K562 (cell line): ENCODE results near the gene MAP1A. TPM values are rescaled to one million over a fixed set of nuclear protein-coding genes. Genes with fewer than 3 reads are reported as not detected.

ENCODE experiments used
- ATAC-seq: fragments of 200-7000 bp; cut with Tn5 transposase; 3 replicates; pipeline ENCODE4 v1.9.1; 2020; ENCODE audit warnings: moderate library complexity
- BruUV-seq: library from RNA; stranded (reverse); fragments of 400-500 nt; replicated peaks from 2 replicates; lab custom pipeline; 2021; lab: Mats Ljungman, UMichigan
- CTCF ChIA-PET: fragments of 300-600 bp; formaldehyde crosslinking; extraction: SDS; loops from one replicate; lab custom pipeline; 2021; ENCODE audit warnings: low intra/inter-chr PET ratio; lab: Yijun Ruan, JAX
- POLR2A ChIA-PET: fragments of 300-600, 350-650 bp; sonication (Branson Sonifier 250); formaldehyde crosslinking; extraction: SDS; loops from one replicate; lab custom pipeline; 2021; ENCODE audit warnings: antibody characterized with exemption, inconsistent platforms; lab: Yijun Ruan, JAX
- DNase-seq, 4 experiments: peaks; one replicate each; pipeline versions ENCODE4 v3.0.0 to v3.0.0-alpha.2; 2011 to 2018; ENCODE audit warnings: low spot score in 3 of 4, mixed read lengths in 3 of 4; ENCODE audit errors: extremely low read depth in 1 of 4
- FAIRE-seq: peaks from 2 replicates; lab custom pipeline; 2011; peaks lifted over from hg19 to GRCh38; lab: Jason Lieb, UNC
- H2AFZ ChIP-seq: 2 replicates; pipeline ENCODE4 v1.6.0; 2011; ENCODE audit warnings: low read depth, low read length, control low read depth, inconsistent platforms
- H3K27ac ChIP-seq: fragments of 200-600 bp; 3 replicates; pipeline ENCODE4 v1.8.0; 2011; ENCODE audit warnings: low read depth, mild to moderate bottlenecking, control low read depth, inconsistent platforms, low read length, moderate library complexity, mixed read lengths; ENCODE audit errors: extremely low read depth
- H3K27me3 ChIP-seq, 2 experiments: fragments of 300-600 bp in 1 of 2; 2 replicates in 1 of 2; 3 replicates in 1 of 2; pipeline versions ENCODE4 v1.6.0 to v1.8.0; 2011; ENCODE audit warnings: inconsistent platforms in 2 of 2, low read length in 2 of 2, mild to moderate bottlenecking in 1 of 2, mixed read lengths in 1 of 2, moderate library complexity in 1 of 2; ENCODE audit not compliant: control insufficient read depth in 2 of 2, insufficient read depth in 2 of 2
- H3K36me3 ChIP-seq: fragments of 300-600 bp; 3 replicates; pipeline ENCODE4 v1.8.0; 2011; ENCODE audit warnings: mild to moderate bottlenecking, low read length, inconsistent platforms; ENCODE audit not compliant: control insufficient read depth, insufficient read depth
- H3K4me1 ChIP-seq, 2 experiments: fragments of 200-600 bp in 1 of 2; replicated peaks in 1 of 2; 2 replicates in 1 of 2; 3 replicates in 1 of 2; pipeline versions ENCODE4 v1.5.1 to v1.8.0; 2011; ENCODE audit warnings: inconsistent platforms in 2 of 2, low read length in 2 of 2, mild to moderate bottlenecking in 1 of 2, mixed read lengths in 1 of 2, moderate library complexity in 1 of 2; ENCODE audit not compliant: control insufficient read depth in 2 of 2, insufficient read depth in 2 of 2
- H3K4me2 ChIP-seq: 2 replicates; pipeline ENCODE4 v1.6.1; 2011; ENCODE audit warnings: low read length, control low read depth, inconsistent platforms, mixed read lengths; ENCODE audit not compliant: insufficient read depth
- H3K4me3 ChIP-seq: fragments of 200-600 bp; sonication (generic), shearing (Covaris generic); 2 replicates; pipeline ENCODE4 v1.5.1; 2016; ENCODE audit warnings: control low read depth, inconsistent platforms
- H3K79me2 ChIP-seq: fragments of 200-600 bp; 3 replicates; pipeline ENCODE4 v1.8.0; 2011; ENCODE audit warnings: low read length, inconsistent platforms; ENCODE audit not compliant: control insufficient read depth, insufficient read depth
- H3K9ac ChIP-seq, 2 experiments: 2 replicates each; pipeline versions ENCODE4 v1.6.0 to v1.6.1; 2011; ENCODE audit warnings: low read depth in 2 of 2, low read length in 2 of 2, control low read depth in 1 of 2, inconsistent platforms in 1 of 2, mild to moderate bottlenecking in 1 of 2, mixed read lengths in 1 of 2; ENCODE audit not compliant: insufficient read depth in 1 of 2
- H3K9me1 ChIP-seq: one replicate; pipeline ENCODE4 v1.6.0; 2011; ENCODE audit warnings: inconsistent platforms, mild to moderate bottlenecking, low read length, moderate library complexity; ENCODE audit not compliant: control insufficient read depth, insufficient read depth
- H3K9me3 ChIP-seq: replicated peaks from 2 replicates; pipeline ENCODE4 v1.5.1; 2011; ENCODE audit warnings: low read depth, low read length, inconsistent platforms; ENCODE audit not compliant: control insufficient read depth, insufficient read depth
- H4K20me1 ChIP-seq: replicated peaks from 2 replicates; pipeline ENCODE4 v1.6.1; 2011; ENCODE audit warnings: low read length, inconsistent platforms, mixed read lengths; ENCODE audit not compliant: control insufficient read depth, insufficient read depth
- CTBP1 ChIP-seq: fragments of 450-650 bp; IDR thresholded peaks from 2 replicates; pipeline ENCODE4 v1.6.1; 2016; ENCODE audit warnings: borderline replicate concordance
- ETV6 ChIP-seq, 3 experiments: fragments of 150-350 bp in 1 of 3; sonication (generic) in 1 of 3; formaldehyde crosslinking in 1 of 3; IDR thresholded peaks; 2 replicates each; pipeline versions ENCODE4 v1.6.1 to v1.8.0; 2014 to 2022; ENCODE audit warnings: borderline replicate concordance in 2 of 3, low read depth in 2 of 3, antibody characterized with exemption in 1 of 3, low read length in 1 of 3, mild to moderate bottlenecking in 1 of 3, missing genetic modification reagents in 1 of 3
- MEF2A ChIP-seq: IDR thresholded peaks from 2 replicates; pipeline ENCODE4 v1.6.1; 2011; ENCODE audit warnings: low read depth, mild to moderate bottlenecking, low read length, moderate library complexity; ENCODE audit not compliant: control insufficient read depth
- POLR2G ChIP-seq: fragments of 200-400 bp; formaldehyde crosslinking; IDR thresholded peaks from 2 replicates; pipeline ENCODE4 v1.6.1; 2017; ENCODE audit warnings: low read depth, mild to moderate bottlenecking, antibody characterized with exemption, low read length, moderate library complexity
- WGBS: fragments of 100-300 bp; shearing (Covaris generic); methylation state at CpG from one replicate; pipeline ENCODE4 v1.1.6; 2016; ENCODE audit warnings: low coverage, mixed read lengths; ENCODE audit not compliant: insufficient coverage; ENCODE audit errors: missing lambda C conversion rate; 5-methylcytosine and 5-hydroxymethylcytosine counted together
- in situ Hi-C: fragments of 300-500 bp; cut with MboI; formaldehyde crosslinking; loops from 4 replicates; pipeline ENCODE4 v1.15.0; 2018; ENCODE audit warnings: inconsistent platforms, mixed read lengths
- intact Hi-C: fragments of 100-400 bp; cut with micrococcal nuclease; formaldehyde crosslinking; loops from 2 replicates; pipeline ENCODE4 v1.14.2; 2022
- polyA plus RNA-seq, 8 experiments: library from polyadenylated mRNA; depleted of rRNA in 4 of 8; stranded (reverse) in 5 of 8; unstranded in 3 of 8; fragments of >200 nt; fragmentation: Nextera tagmentation in 2 of 8; fragmentation: Illumina TruSeq in 1 of 8; extraction: Ambion mirVana in 2 of 8; extraction: Trizol in 1 of 8; gene quantifications; 2 replicates each; pipeline versions ENCODE4 v1.2.1 to v1.2.3, GENCODE V29; 2011 to 2014; ENCODE audit warnings: inconsistent platforms in 1 of 8, missing spikeins in 1 of 8
- total RNA-seq, 7 experiments: library from RNA; depleted of rRNA in 6 of 7; stranded (reverse); fragments of >200 nt in 6 of 7; fragmentation: Illumina TruSeq in 2 of 7; extraction: Trizol in 2 of 7; gene quantifications; 2 replicates each; pipeline versions ENCODE4 v1.2.1 to v1.2.3, GENCODE V29; 2011 to 2021; ENCODE audit warnings: low replicate concordance in 1 of 7
- TF ChIP-seq, protein P1 (sequence below): fragments of 450-650 bp; IDR thresholded peaks from 2 replicates; pipeline ENCODE4 v1.6.1; 2016; ENCODE audit warnings: low read depth
- TF ChIP-seq, protein P2 (sequence below): sonication (generic); formaldehyde crosslinking; IDR thresholded peaks from 2 replicates; pipeline ENCODE4 v1.8.1; 2023; ENCODE audit warnings: mild to moderate bottlenecking, missing genetic modification reagents

Gene MAP1A
- total and polyA plus RNA-seq, 9 of the 15 experiments (the other 6 are each of a cell fraction or from before 2014, with no cell fraction given), result 2.0 to 20.3 (median 7.3) TPM

DNA sequence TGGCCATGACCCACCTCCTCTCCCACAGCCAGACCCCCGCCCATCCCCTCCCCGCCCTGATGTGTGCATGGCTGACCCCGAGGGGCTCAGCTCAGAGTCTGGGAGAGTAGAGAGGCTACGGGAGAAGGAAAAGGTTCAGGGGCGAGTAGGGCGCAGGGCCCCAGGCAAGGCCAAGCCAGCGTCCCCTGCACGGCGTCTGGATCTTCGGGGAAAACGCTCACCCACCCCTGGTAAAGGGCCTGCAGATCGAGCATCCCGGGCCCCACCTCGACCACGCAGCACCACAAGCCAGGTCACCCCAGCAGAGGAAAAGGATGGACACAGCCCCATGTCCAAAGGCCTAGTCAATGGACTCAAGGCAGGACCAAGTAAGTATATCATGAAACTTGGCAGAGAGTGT, 11.7 kb downstream of the MAP1A start:
- H4K20me1 ChIP-seq, result peaks cover 5% of the 10 kb centered on the region; the same call in 1 of the 2 replicates
- ATAC-seq (no peak), DNase-seq (peak in 1 of 4 experiments; percentile 6), FAIRE-seq (no peak)
- TF ChIP-seq, protein P1, sequence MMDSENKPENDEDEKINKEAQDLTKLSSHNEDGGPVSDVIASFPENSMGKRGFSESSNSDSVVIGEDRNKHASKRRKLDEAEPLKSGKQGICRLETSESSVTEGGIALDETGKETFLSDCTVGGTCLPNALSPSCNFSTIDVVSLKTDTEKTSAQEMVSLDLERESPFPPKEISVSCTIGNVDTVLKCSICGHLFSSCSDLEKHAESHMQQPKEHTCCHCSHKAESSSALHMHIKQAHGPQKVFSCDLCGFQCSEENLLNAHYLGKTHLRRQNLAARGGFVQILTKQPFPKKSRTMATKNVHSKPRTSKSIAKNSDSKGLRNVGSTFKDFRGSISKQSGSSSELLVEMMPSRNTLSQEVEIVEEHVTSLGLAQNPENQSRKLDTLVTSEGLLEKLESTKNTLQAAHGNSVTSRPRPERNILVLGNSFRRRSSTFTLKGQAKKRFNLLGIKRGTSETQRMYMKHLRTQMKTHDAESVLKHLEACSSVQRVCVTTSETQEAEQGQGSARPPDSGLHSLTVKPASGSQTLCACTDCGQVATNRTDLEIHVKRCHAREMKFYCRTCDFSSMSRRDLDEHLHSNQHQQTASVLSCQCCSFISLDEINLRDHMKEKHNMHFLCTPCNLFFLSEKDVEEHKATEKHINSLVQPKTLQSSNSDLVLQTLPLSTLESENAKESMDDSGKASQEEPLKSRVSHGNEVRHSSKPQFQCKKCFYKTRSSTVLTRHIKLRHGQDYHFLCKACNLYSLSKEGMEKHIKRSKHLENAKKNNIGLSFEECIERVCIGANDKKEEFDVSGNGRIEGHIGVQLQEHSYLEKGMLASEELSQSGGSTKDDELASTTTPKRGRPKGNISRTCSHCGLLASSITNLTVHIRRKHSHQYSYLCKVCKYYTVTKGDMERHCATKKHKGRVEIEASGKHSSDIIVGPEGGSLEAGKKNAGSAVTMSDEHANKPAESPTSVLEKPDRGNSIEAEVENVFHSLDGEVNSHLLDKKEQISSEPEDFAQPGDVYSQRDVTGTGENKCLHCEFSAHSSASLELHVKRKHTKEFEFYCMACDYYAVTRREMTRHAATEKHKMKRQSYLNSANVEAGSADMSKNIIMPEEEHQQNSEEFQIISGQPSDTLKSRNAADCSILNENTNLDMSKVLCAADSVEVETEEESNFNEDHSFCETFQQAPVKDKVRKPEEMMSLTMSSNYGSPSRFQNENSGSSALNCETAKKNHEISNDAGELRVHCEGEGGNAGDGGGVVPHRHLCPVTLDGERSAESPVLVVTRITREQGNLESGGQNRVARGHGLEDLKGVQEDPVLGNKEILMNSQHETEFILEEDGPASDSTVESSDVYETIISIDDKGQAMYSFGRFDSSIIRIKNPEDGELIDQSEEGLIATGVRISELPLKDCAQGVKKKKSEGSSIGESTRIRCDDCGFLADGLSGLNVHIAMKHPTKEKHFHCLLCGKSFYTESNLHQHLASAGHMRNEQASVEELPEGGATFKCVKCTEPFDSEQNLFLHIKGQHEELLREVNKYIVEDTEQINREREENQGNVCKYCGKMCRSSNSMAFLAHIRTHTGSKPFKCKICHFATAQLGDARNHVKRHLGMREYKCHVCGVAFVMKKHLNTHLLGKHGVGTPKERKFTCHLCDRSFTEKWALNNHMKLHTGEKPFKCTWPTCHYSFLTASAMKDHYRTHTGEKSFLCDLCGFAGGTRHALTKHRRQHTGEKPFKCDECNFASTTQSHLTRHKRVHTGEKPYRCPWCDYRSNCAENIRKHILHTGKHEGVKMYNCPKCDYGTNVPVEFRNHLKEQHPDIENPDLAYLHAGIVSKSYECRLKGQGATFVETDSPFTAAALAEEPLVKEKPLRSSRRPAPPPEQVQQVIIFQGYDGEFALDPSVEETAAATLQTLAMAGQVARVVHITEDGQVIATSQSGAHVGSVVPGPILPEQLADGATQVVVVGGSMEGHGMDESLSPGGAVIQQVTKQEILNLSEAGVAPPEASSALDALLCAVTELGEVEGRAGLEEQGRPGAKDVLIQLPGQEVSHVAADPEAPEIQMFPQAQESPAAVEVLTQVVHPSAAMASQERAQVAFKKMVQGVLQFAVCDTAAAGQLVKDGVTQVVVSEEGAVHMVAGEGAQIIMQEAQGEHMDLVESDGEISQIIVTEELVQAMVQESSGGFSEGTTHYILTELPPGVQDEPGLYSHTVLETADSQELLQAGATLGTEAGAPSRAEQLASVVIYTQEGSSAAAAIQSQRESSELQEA, result no peak
- 0 out of 2 replicates have a peak, but pooled peaks have one; percentile 33 for TF ChIP-seq POLR2G
- TF ChIP-seq CTBP1, result no peak
- TF ChIP-seq ETV6 (IDR thresholded peaks at IDR 0.05; ENCODE audit: borderline replicate concordance in 1 of 2, low read depth in 2 of 2, low read length in 1 of 2), result no peak
- no peak for TF ChIP-seq ETV6 (CRISPR knock-in tag; IDR thresholded peaks at IDR 0.05; ENCODE audit: borderline replicate concordance)
- TF ChIP-seq MEF2A, result no peak
- TF ChIP-seq, protein P2, sequence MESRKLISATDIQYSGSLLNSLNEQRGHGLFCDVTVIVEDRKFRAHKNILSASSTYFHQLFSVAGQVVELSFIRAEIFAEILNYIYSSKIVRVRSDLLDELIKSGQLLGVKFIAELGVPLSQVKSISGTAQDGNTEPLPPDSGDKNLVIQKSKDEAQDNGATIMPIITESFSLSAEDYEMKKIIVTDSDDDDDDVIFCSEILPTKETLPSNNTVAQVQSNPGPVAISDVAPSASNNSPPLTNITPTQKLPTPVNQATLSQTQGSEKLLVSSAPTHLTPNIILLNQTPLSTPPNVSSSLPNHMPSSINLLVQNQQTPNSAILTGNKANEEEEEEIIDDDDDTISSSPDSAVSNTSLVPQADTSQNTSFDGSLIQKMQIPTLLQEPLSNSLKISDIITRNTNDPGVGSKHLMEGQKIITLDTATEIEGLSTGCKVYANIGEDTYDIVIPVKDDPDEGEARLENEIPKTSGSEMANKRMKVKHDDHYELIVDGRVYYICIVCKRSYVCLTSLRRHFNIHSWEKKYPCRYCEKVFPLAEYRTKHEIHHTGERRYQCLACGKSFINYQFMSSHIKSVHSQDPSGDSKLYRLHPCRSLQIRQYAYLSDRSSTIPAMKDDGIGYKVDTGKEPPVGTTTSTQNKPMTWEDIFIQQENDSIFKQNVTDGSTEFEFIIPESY, result no peak
- H3K27me3 ChIP-seq, result no peaks in the 10 kb centered on the region
- no peak overlapping the region for H3K4me2 ChIP-seq
- no peaks in the 10 kb centered on the region for H3K9me3 ChIP-seq
- H3K9me1 ChIP-seq, result peaks cover 7% of the 10 kb centered on the region
- peaks cover 25% of the 10 kb centered on the region; the same call in 2 of the 3 replicates for H3K36me3 ChIP-seq
- H2AFZ ChIP-seq, result no peak overlapping the region
- H3K4me3 ChIP-seq, result no peak overlapping the region
- H3K4me1 ChIP-seq, result peaks cover 4 to 12% of the 10 kb centered on the region in 2 experiments; a peak in 3 of 5 replicates
- WGBS, result 87% methylated on average over 12 of the region's 15 CpGs
- intact Hi-C loops, result no loop called here
- no peaks in the 10 kb centered on the region for H3K79me2 ChIP-seq
- ChIA-PET CTCF (no interaction called here), POLR2A (interaction anchor here (1.4 to 4.5 kb wide), 4 partner anchors 9 to 21 kb away, joined by 3 to 63 read pairs (median 7); partner anchors contain the start of gene MAP1A)
- H3K27ac ChIP-seq, result no peak overlapping the region
- in situ Hi-C loops, result no loop called here
- no TSS peak for BruUV-seq
- no peak overlapping the region for H3K9ac ChIP-seq
